Measurements from ENCODE around the gene DCLK3.

The DCLK3 gene

DNA sequence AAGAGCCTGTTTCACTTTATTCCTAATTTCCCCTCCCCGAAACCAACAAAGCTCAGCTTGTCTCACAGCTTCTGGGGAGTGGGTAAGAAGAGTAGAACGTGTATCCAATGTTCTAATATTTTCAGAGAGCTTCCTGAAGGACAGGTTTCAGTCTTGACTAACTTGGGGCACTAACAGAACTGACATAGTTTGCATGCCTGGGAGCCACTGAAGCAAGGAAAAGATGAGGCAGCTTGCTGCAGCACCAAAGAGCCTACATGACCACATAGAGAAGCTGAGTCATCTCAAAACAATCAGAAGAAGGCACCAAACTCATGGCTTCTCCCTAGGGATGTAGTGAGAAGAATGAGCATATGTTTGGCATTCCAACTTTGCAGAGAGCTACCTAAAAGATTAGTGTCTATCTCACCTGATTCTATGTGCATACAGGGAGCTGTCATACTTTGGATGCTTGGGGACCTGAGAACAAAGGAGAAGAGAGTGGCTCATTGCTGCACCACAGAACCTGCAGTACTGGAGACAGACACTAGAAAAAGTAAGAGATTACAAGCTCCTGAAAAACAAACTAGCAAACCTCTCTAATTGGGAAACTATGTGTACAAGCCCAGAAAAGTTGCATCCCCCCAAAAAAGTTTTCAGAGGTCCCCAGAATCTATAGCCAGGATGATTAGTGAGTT, 86.9 kb downstream of the DCLK3 start:
- DNase-seq (ENCODE audit: low read depth, low spot score), result no peak

DNA sequence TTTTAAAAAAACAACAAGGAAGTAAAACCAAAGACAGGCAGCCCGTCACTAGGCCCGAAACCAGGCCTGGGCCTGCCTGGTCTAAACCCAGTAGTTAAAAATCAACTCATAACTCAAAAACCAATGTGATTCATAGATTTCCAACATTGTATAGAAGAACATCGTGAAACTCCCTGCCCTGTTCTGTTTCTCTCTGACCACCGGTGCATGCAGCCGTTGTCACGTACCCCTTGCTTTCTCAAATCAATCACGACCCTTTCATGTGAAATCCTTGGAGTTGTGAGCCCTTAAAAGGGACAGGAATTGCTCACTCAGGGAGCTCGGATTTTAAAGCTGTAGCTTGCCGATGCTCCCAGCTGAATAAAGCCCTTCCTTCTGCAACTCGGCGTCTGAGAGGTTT, 89.5 kb downstream of the DCLK3 start:
- DNase-seq (ENCODE audit: low read depth, low spot score), result no peak

DNA sequence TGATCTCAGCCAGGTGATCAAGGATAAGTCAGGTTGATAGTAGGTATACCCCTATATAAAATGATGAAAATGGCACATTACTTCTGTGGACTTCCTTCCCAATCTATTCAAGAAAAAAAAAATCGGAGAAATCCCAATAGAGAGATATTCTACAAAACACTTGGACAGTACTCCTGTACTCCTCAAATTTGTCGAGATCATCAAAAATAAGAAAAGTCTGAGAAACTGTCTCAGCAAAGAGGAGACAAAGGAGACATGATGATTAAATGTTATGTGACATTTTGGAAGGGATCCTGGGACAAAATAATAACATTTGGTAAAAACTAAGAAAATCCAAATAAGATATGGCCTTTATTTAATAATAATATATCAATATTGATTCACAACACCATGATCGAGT, 94.6 kb downstream of the DCLK3 start:
- no peak for DNase-seq (ENCODE audit: low read depth, low spot score)

DNA sequence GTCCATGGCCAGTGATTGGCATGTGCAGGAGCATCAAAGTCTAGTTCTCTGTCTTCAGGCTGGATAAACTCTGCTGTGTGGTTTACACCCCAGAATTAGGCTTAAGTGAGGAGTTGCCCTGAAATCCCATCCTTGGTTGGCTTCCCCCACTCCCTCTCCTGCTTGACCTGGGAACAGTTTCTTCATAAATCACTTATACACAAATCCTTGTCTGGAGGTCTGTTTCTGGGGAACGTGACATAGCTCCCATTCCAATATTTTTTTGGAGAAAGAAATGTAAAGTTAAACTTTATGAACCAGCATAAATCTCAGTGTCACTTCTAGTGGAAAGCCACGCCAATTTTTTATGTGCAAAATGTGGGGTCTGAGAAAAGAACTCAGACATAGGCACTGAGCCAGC, 98.2 kb downstream of the DCLK3 start:
- DNase-seq (ENCODE audit: low read depth, low spot score), result no peak

DNA sequence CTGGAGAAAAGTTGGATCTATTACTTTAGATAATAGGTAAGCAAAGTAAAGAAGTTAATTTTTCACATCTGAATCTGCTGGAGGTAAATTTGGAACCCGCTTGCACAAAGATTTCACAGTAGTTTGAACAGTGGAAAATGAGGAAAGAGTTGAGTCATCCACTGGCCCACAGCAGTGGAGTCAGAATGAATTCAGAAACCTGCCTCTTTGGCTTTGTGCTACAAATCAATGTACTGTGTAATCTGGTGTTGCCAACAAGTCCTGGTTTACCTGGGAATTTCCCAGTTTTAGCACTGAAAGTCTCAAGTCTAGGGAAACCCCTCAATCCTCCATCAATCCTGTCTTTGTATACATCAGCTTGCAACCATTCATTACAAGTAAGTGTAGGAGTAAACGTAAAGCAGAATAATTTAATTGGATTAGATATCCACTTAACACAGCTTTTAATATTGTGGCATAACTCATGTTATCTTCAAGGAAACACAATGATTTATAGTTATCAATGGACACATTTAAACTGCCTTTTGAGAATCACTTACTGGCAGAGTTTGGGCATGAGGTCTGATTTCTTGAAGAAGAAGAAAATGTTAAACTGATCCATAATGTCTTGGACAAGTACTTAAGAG, 100.6 kb downstream of the DCLK3 start:
- DNase-seq (ENCODE audit: low read depth, low spot score), result no peak

DNA sequence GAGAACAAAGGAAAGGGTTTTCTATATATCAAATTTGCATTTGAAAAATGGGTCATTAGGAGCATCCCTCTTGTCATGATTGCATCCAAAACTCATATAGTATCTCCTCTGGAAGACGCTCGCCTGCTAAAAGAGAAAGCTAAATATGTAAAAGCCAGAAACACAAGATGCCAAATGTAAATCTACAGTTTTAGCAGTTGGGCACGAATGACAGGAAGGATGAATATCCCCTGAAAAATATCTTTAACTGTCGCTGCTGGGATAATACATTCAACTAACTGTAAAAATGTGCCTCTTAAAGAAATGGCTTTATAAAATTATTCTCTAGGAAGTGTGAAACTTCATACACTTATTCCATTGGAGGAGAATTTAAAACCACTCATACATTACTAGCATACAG, 101.7 kb downstream of the DCLK3 start:
- no peak for DNase-seq (ENCODE audit: low read depth, low spot score)

Measured in brain pericyte (primary cell).